ENCODE measurements around the gene MEGF8. TPM values are rescaled to one million over a fixed set of nuclear protein-coding genes. Genes with fewer than 3 reads are reported as not detected.

Gene MEGF8
- total RNA-seq, 1 donor from 2014 or later, result 49.5 TPM

GRCh38 chr19:42419309-42419708 is 93.9 kb downstream of the MEGF8 start:
- no peaks in the 10 kb centered on the region for H3K9me3 Mint-ChIP-seq (ENCODE audit: low read depth)
- DNase-seq (ENCODE audit: low spot score), result peak; percentile 66
- no peaks in the 10 kb centered on the region for H3K27me3 Mint-ChIP-seq (ENCODE audit: low read depth)
- H3K4me1 Mint-ChIP-seq (ENCODE audit: low read depth), result peaks cover 18% of the 10 kb centered on the region
- H3K36me3 Mint-ChIP-seq (ENCODE audit: low read depth), result no peaks in the 10 kb centered on the region
- no peak overlapping the region for H3K27ac Mint-ChIP-seq (ENCODE audit: unreplicated experiment)
- TF ChIP-seq, protein P1, sequence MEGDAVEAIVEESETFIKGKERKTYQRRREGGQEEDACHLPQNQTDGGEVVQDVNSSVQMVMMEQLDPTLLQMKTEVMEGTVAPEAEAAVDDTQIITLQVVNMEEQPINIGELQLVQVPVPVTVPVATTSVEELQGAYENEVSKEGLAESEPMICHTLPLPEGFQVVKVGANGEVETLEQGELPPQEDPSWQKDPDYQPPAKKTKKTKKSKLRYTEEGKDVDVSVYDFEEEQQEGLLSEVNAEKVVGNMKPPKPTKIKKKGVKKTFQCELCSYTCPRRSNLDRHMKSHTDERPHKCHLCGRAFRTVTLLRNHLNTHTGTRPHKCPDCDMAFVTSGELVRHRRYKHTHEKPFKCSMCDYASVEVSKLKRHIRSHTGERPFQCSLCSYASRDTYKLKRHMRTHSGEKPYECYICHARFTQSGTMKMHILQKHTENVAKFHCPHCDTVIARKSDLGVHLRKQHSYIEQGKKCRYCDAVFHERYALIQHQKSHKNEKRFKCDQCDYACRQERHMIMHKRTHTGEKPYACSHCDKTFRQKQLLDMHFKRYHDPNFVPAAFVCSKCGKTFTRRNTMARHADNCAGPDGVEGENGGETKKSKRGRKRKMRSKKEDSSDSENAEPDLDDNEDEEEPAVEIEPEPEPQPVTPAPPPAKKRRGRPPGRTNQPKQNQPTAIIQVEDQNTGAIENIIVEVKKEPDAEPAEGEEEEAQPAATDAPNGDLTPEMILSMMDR (IDR thresholded peaks at IDR 0.05), result no peak
- no peak overlapping the region for H3K4me3 Mint-ChIP-seq (ENCODE audit: unreplicated experiment)

DNA sequence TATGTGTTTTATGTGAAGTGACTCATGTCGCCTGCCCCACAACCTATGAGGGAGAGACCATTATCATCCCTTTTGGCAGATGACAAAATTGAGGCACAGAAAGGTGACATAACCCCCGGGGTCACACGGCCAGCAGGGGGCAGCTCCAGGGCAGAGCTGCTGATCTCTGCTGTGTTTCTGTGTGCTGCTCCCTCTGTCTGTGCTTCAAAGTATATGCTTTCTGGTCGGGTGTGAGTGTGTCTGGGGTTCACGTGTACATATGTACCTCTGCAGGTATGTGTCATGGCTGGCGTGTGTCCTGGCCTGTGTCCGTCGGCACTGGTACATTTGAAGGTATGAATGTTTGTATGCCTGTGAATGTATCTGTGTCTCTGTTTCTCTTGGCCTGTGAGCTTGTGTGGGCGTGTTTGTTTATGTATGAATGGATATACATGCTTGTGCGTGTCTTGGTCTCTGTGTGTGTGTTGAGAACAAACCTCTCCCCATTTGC is 94.7 kb downstream of the MEGF8 start:
- TF ChIP-seq, protein P1 (IDR thresholded peaks at IDR 0.05), result peak; percentile 67
- DNase-seq (ENCODE audit: low spot score), result peak; percentile 29
- Mint-ChIP-seq H3K9me3 (ENCODE audit: low read depth) (no peaks in the 10 kb centered on the region), H3K36me3 (ENCODE audit: low read depth) (no peaks in the 10 kb centered on the region), H3K27ac (ENCODE audit: unreplicated experiment) (no peak overlapping the region), H3K4me1 (ENCODE audit: low read depth) (peaks cover 18% of the 10 kb centered on the region), H3K27me3 (ENCODE audit: low read depth) (no peaks in the 10 kb centered on the region), H3K4me3 (ENCODE audit: unreplicated experiment) (no peak overlapping the region)

GRCh38 chr19:42421101-42421500 is 95.7 kb downstream of the MEGF8 start:
- TF ChIP-seq, protein P1 (IDR thresholded peaks at IDR 0.05), result no peak
- H3K4me1 Mint-ChIP-seq (ENCODE audit: low read depth), result peaks cover 18% of the 10 kb centered on the region
- H3K4me3 Mint-ChIP-seq (ENCODE audit: unreplicated experiment), result no peak overlapping the region
- H3K36me3 Mint-ChIP-seq (ENCODE audit: low read depth), result no peaks in the 10 kb centered on the region
- no peaks in the 10 kb centered on the region for H3K9me3 Mint-ChIP-seq (ENCODE audit: low read depth)
- peak; percentile 37 for DNase-seq (ENCODE audit: low spot score)
- H3K27me3 Mint-ChIP-seq (ENCODE audit: low read depth), result no peaks in the 10 kb centered on the region
- no peak overlapping the region for H3K27ac Mint-ChIP-seq (ENCODE audit: unreplicated experiment)

DNA sequence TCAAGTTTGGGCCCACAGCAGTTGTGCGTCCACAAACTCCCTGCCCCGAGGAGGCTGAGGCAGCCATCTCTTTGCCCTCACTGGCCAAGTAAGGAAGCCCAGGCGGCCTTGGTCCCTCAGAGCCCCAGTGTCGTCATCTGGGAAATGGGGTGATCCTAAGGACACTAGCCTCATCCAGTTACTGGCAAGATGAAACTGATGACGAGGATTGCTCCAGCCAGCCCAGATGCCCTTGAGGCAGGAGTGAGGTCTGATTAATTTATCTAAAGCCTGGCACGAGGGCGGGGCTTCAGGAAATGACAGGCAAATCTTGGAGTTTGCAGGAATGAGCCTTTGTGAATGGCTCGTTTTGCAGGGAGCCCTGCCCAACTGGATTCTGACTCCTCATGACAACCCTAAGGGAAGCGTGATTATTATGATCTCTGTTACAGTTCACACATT is 96.2 kb downstream of the MEGF8 start:
- Mint-ChIP-seq H3K4me1 (ENCODE audit: low read depth) (peaks cover 18% of the 10 kb centered on the region), H3K36me3 (ENCODE audit: low read depth) (no peaks in the 10 kb centered on the region), H3K27ac (ENCODE audit: unreplicated experiment) (no peak overlapping the region), H3K9me3 (ENCODE audit: low read depth) (no peaks in the 10 kb centered on the region), H3K4me3 (ENCODE audit: unreplicated experiment) (no peak overlapping the region), H3K27me3 (ENCODE audit: low read depth) (no peaks in the 10 kb centered on the region)
- TF ChIP-seq, protein P1 (IDR thresholded peaks at IDR 0.05), result no peak
- DNase-seq (ENCODE audit: low spot score), result no peak

- Mint-ChIP-seq H3K36me3 (ENCODE audit: low read depth) (no peaks in the 10 kb centered on the region), H3K27ac (ENCODE audit: unreplicated experiment) (no peak overlapping the region), H3K27me3 (ENCODE audit: low read depth) (no peaks in the 10 kb centered on the region), H3K9me3 (ENCODE audit: low read depth) (no peaks in the 10 kb centered on the region), H3K4me3 (ENCODE audit: unreplicated experiment) (peak overlapping the region; percentile 83), H3K4me1 (ENCODE audit: low read depth) (peaks cover 18% of the 10 kb centered on the region)
- no peak for DNase-seq (ENCODE audit: low spot score)
- TF ChIP-seq, protein P1 (IDR thresholded peaks at IDR 0.05), result no peak
These were observed 96.9 kb downstream of the MEGF8 start for GRCh38 chr19:42422092-42422900.

Data from chondrocyte (in vitro differentiated cells).